Hematopoietic multipotent progenitor cell treated with erythropoietin and hydrocortisone succinate and interleukin-3 and kit ligand, for 17 days (in vitro differentiated cells): ENCODE measurements around the gene PLCD3.
A peak's percentile ranks its signal among the peaks of the same experiment; 100 is the strongest.

Experiments
- DNase-seq: peaks from one replicate; pipeline ENCODE4 v3.0.0-alpha.2; 2015; ENCODE audit warnings: low spot score

Gene PLCD3

DNA sequence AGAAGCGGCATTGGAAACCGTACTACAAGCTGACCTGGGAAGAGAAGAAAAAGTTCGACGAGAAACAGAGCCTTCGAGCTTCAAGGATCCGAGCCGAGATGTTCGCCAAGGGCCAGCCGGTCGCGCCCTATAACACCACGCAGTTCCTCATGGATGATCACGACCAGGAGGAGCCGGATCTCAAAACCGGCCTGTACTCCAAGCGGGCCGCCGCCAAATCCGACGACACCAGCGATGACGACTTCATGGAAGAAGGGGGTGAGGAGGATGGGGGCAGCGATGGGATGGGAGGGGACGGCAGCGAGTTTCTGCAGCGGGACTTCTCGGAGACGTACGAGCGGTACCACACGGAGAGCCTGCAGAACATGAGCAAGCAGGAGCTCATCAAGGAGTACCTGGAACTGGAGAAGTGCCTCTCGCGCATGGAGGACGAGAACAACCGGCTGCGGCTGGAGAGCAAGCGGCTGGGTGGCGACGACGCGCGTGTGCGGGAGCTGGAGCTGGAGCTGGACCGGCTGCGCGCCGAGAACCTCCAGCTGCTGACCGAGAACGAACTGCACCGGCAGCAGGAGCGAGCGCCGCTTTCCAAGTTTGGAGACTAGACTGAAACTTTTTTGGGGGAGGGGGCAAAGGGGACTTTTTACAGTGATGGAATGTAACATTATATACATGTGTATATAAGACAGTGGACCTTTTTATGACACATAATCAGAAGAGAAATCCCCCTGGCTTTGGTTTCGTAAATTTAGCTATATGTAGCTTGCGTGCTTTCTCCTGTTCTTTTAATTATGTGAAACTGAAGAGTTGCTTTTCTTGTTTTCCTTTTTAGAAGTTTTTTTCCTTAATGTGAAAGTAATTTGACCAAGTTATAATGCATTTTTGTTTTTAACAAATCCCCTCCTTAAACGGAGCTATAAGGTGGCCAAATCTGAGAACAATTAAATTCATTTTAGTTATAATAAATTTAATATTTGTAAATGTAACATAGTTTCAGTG lies 17.7 kb upstream of the PLCD3 start:
- peak; percentile 79 for DNase-seq

DNA sequence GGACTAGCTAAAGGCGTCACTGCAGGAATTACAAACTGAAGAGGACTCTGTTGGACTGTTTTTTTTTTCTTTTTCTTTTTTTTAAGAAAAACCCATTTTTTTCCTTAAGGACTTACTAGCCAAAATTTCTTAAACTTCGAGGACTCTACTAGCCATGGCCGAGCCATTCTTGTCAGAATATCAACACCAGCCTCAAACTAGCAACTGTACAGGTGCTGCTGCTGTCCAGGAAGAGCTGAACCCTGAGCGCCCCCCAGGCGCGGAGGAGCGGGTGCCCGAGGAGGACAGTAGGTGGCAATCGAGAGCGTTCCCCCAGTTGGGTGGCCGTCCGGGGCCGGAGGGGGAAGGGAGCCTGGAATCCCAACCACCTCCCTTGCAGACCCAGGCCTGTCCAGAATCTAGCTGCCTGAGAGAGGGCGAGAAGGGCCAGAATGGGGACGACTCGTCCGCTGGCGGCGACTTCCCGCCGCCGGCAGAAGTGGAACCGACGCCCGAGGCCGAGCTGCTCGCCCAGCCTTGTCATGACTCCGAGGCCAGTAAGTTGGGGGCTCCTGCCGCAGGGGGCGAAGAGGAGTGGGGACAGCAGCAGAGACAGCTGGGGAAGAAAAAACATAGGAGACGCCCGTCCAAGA lies 16.8 kb upstream of the PLCD3 start:
- DNase-seq, result peak; percentile 94

DNA sequence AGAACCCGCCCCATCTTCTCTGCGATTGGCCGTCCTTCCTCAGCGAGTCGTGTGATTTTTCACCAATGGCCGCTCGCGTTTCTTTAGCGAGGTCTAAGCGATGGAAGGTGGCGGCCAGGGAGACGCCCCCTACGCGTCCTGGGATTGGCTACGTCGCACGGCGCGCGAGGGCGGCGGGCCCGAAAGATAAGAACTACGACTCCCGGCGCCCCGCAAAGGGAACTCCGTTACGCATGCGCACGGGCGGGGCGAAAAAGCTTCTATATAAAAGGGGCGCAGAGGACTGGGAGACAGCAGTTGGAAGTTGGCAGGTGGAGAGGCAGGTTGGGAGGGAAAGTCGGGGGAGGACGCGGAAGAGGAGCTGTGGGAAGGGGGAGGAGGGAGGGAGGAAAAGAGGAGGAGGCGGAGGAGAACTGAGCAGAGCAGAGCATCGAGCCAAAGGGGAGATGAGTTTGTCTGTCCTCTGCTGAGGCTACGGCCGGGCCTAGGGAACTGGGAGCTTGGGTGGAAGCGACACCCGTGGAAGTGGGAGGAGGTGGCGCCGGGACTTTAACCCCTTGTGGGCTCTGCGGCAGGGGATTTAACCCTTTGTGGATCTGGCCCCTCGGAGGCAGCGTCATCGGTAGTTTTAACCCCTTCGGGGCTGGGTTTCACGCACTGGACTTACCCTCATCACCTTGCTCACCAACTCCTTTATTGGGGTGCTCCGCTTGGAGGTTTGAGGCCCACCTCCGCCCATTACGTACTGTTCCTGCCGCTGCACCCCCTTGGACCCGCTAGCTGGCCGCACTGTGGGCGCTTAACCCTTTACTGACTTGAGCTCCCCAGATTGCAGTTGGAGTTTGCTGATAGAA lies 16.1 kb upstream of the PLCD3 start, which contains the start of gene HEXIM1:
TSS of gene HEXIM1 (plus strand) at position 293 of the 854 bp plus-strand sequence. CDS start 716 bp downstream, outside the sequence.
- peak; percentile 100 for DNase-seq

DNA sequence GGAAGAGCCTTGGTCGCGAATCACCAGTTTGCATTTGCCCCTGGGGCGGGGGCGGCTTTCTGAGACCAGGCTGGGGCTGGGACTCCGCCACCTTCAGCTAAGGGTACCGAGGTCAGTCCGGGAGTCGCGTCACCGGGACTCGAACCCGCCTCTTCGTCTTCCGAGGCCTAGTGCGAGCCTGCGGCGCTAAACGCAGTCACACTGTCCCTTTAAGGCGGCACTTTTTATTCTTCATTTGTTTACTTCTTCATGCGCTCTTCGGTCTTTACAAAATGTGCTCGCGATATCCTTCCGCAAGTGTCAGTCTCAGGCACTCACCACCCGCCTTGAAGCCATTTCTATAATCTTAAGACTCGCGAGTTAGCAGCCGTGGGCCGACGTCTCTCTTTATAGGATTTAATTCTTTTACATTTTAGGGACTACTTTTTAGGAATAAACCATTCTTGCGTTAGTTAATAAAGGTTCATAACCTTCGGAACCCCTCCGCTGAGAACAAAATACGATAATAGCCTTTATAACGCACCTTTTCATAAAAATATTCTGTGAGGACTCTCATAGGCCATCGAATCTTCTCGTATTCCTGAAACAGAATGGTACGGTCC lies 15.4 kb upstream of the PLCD3 start:
- DNase-seq, result peak; percentile 96

DNA sequence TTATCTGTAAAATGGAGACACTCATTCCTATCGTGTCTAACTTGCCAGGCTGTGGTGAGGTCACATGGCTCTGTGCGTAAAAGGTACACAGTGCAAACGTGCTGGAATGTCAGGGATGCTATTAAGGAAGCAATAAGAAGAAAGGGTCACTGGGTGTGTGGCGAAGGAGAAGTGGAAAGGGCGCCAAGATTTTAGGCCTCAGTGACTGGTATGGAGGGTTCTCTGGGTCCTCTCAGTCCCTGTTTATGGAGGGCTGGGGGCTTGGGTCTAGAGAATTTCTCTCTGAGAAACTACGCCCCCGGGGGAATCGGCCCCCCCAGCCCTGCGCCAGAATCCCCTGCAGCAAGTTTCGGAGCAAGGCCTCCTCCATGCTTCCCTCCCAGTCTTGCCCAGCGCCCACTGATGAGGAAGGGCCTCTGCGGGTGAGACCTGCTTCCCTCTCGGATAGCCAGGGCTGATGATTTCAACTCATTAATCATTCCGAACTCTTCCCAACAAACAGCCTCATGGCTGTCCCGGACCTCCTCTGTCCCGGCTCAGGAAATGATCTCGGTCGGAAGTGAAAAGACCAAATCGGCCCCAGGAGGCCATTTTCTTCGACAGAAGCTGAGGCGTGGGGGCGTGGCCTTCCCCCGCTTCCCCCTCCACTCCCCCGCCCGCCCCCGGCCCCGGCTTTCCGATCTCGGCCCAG lies 14.7 kb upstream of the PLCD3 start:
- DNase-seq, result peak; percentile 80

DNA sequence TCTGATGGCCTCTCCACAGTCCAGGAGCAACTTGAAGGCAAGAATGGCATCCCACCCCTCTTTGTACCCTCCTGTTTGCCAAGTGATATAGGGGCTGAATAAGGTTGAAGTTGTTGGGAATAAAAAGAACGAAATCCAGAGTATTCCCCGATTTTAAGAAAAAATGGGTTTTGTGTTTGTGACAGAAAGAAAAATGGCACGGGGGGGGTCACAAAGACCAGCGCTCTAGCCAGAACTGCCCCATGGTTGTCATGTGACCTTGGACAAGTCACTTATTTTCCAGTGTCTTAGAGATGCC lies 14.2 kb upstream of the PLCD3 start:
- no peak for DNase-seq

DNA sequence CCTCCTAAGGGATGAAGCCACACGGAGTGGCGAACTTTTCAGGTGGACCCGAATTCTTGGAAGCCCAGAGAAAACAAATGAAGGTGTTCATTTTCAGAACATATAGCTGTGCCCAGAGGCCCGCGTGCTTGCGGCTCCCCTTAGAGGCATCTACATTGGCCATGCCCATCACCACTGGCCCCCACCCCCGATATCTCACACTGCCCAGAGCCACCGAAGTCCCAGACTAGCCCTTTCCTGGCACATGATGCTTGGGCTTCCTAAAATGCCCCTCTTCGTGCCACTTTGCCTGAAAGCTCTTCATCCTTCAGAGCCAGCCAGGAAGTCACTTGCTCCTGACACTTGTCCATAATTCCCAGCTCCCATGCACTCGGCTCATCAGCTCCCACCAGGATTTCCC lies 13.9 kb upstream of the PLCD3 start:
- DNase-seq, result no peak

DNA sequence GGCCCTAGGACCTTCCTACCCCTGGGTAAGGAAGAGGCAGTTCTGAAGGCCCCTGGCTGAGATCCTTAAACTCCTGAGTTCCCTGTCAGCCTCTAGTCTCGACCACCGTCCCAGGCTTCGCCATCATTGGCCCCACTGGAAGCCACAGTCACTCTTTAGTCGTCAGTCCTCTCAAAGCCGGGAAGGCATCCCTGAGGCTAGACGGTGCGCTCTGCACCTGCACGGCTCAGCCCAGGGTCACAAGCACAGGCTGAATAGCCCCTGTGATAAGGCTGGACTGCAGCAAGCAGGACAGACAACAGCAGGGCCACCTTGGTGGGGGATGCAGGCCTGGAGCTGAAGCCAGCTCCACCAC lies 12.7 kb upstream of the PLCD3 start:
- no peak for DNase-seq

DNA sequence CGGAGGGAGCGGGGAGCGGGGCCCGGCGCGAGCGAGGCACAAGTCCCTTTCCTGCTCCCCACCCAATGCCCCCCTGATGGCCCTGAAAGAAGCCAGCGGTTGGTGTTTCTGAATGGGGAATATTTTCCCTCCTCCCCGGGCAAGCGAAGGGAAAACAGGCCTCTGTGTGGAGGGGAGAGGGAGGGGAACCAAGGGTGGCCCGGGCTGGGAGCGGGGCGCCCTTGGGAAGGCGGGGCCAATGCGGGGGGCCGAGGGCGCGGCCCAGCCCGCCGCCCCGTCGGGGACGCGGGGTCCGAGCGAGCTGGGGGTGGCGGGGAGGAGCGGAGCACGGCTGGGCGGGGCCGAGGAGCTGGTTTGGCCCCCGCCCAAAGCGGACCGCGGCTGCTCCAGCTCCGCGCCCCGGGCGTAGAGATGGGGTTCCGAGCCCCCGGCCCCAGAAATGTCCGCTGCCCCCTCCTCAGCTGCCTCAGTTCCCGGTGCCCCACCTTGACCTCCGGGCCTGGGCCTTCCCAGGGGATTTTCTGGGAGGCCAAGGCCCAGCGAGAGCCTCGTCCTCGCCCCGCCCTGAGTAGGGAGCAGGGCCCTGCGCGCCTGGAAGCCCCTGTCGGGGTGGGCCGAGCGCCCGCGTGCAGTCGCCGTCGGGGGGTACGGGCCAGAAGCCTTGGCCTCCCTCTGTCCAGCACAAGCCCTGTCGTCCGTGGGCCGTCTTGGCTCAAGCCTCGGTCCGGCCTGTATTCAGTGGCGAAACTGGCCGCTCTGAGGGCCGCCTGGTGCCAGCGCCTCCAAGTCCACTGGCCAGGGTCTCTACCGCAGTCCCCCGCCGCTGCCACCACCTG lies 12.1 kb upstream of the PLCD3 start:
- peak; percentile 76 for DNase-seq

DNA sequence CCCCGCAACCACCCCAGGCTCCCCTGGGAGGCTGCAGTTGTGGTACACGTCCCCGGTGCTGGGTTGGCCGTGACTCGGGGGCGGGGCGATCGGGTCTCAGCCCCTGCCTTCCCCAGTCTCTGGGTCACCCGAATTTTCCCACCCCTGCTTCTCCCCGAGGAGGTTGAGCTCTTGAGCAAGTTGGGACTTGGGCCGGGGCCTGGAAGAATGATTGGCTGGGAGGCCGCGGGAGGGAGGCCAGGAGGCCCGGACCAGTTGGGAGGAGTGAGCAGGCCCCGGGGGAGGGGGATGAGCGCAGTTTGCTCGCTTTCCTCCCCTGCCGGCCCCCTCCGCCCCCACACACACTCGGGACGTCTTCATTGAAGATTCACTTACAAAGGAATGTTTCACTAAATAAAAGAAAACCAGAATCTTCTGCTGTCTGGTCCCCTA lies 11.5 kb upstream of the PLCD3 start:
- peak; percentile 22 for DNase-seq

DNA sequence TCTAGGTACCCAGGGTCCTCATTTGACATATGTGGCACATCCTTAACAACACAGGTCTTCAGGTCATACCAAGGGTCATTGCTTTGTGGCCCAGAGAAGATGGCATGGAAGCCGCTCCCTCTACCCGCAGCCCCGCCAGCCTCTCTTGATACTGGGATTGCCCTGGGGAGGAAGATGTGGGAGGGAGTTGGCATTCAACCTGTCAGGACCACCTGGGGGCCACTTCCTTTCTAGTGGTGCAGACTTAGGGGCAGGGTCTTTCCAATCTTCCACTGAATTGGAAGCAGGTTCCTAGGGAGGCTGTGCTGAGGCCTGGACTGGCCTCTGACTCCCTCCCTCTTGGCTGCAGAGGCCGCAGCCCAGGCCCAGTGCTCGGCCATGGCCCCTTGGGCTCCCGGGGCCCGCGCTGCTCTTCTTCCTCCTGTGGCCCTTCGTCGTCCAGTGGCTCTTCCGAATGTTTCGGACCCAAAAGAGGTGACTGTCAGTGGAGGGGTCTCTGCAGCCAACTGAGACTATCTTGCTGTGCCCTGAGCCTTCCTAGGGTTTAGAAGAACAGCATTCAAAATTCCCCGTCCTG lies 10.9 kb upstream of the PLCD3 start:
- no peak for DNase-seq

DNA sequence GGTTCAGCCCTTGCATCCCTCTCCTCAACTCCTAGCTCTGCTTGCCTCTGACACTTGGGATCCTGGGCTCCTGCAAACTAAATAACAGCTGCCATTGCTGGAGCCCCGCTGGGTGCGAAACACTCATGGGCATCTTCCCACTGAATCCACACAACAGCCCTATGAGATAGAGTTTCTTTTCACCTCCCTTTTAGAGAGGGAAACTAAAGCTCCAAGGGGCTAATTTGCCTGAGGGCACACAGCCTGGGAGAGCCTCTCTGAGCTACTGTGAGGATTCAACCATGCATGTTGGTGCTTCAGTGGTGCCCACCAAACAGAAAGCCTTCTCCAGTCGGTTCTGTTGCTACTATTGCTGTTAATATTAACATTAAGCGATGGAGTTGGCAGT lies 7.2 kb upstream of the PLCD3 start:
- no peak for DNase-seq

DNA sequence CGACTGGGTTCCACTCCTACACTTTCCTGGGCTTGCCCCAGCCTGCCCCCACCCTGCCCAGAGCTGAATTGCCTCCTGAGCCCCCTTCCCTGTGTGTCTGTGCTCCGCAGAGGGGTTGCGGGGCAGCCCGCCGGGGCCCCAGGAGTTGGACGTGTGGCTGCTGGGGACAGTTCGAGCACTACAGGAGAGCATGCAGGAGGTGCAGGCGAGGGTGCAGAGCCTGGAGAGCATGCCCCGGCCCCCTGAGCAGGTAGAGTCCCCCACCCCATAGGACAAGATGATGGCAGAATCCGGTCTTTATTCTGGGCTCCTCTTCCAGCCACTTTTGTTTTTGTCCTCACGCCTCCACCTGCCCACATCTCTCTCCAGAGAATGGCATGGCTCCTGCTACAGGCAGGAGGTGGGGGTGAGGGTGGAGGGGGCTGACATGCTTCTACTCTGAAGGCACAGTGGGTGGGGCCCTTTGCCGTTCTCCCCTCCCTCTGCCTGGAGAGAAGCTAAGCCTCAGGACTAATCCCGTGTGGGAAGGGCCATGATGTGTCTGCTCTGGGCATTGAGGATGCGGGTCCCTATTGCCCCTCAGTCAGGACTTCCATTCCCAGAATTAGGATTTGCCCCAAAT lies 6.7 kb upstream of the PLCD3 start:
- DNase-seq, result no peak

DNA sequence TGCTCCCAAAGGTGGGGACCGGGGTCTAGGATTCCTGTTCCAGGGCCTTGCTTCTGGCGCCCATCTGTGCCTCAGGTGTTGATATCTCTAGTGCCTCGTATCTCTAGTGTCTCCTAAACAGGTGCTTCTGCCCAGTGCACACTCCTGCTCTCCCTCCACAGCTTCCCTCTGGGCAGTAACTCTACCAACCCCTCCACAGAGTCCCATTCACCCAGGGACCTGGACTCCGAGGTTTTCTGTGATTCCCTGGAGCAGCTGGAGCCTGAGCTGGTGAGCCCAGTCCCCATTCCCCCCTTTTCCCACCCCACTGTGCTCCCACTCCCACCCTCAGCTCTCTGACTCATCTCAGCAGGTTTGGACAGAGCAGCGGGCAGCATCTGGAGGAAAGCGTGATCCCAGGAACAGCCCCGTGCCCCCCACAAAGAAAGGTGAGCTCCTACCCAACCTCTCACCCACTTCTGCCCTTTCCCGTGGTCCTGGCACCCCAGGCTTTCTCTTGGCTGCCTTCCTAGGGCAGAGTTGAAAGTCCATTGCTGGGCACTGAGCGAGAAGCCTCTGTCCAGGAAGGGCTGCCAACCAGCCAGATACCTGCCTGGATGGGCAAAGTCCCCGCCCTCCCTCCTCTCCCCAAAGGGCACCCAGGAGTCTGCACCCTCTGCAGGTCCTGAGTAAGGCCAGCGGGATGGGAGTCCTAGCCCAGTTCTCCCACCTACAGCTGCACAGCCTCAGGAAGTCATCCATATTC lies 5.4 kb upstream of the PLCD3 start:
- no peak for DNase-seq

DNA sequence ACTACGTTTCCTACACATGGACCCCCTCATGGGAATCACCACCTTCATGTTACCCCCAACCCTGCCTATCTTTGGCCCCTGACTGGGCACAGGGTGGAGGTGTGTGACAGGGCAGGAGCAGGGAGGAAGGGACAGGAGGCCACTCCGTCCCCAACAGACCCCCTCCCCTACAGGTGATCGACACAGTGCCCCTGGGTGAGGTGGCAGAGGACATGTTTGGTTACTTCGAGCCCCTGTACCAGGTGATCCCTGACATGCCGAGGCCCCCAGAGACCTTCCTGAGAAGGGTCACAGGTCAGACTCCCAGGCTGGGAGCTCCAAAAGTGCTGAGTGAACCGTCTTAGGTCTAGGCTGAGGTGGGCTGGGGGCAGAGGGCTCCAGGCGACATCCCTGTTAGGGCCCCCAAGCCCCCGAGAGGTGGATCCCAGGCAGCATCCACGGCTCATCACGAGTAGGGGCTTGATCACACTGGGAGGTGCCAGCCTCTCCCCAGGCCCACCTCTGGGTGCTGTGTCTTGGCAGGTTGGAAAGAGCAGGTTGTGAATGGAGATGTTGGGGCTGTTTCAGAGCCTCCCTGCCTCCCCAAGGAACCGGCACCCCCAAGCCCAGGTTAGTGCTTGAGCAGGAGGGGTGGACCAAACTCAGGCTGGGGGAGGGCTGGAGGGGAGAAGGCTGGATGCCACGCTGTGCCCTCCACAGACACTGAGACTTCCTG lies 4.7 kb upstream of the PLCD3 start:
- no peak for DNase-seq

DNA sequence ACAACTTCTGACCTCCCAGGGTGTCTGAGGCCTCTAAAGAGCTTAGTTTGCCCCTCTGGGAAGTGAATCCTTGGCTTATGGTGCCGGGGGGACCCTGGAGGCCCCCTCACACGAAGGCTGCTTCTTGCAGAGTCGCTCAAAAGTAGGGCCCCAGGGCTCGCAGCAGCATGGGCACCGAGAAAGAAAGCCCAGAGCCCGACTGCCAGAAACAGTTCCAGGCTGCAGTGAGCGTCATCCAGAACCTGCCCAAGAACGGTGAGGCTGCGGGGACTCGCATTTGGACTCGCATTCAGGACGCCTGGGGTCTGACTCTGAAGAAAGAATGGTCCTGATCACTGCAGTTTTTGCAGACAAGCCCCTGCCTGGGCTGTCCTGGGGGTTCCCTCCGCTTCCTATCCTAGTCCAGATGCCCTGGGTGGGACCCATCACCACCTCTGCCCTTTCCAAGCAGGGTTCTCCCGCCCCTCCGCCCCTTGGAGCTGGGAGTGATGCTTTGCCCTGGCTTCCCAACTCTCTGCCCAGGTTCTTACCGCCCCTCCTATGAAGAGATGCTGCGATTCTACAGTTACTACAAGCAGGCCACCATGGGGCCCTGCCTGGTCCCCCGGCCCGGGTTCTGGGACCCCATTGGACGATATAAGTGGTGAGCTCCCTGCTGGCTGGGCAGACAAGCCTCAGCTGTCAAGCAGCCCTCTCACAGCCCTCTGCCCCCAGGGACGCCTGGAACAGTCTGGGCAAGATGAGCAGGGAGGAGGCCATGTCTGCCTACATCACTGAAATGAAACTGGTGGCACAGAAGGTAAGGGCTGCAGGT lies 3.9 kb upstream of the PLCD3 start:
- DNase-seq, result no peak

DNA sequence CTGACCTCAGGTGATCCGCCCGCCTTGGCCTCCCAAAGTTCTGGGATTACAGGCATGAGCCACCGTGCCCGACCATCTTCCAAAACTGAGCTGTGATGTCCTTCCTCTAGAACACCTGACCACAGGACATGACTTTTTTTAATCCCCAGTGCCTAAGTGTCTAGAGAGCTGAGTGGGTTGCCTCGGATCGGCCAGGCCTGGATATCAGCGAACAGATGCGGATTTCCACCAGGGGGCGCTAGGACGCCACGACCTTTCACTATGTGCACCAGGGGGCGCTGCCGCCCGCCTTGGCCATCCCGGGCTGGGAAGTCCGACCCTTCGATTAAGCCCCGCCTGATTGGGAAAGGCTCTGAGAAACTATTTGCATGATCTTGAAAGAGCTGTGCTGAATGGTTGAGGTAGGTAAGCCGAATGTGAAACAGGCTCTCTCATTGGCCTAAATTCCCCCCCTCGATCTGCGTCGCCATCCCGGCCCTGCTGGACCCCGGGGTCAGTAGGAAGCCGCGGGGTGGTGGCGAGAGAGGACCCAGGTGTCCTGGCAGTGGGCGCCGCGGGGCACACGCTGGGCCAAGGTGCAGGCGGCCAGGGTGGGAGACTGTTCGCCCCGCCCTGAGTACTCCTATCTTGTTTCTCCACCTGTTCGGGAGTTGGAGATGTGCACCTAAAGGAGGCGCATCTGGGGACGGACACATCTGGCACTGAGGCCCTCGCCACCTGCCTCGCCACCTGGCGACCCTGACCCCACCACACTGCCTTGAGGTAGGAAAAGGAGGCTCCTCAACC lies 3.1 kb upstream of the PLCD3 start, which contains the start of gene ACBD4:
TSS of gene ACBD4 (plus strand) at position 496 of the 786 bp plus-strand sequence. CDS start 458 bp downstream, outside the sequence.
- peak; percentile 99 for DNase-seq
